ENCODE results near the gene SLC13A1. TPM values are rescaled to one million over a fixed set of nuclear protein-coding genes. Genes with fewer than 3 reads are reported as not detected.

SLC13A1 gene
- total RNA-seq, 1 experiment from 2014 or later = not detected

GRCh38 chr7:123115331-123115730 is 84.4 kb downstream of the SLC13A1 start:
- Histone ChIP-seq H3K27ac (ENCODE audit: low read depth, low read length) (no peak overlapping the region), H2AFZ (ENCODE audit: low read depth, low read length, poor library complexity, severe bottlenecking) (no peak overlapping the region), H3K4me1 (ENCODE audit: control insufficient read depth in 1 of 2, insufficient read depth in 2 of 2, low read length in 2 of 2) (no peaks in the 10 kb centered on the region), H3K9me2 (ENCODE audit: insufficient read depth) (no peaks in the 10 kb centered on the region), H3K79me2 (ENCODE audit: insufficient read depth, low read length) (no peaks in the 10 kb centered on the region), H4K20me1 (ENCODE audit: insufficient read depth) (no peaks in the 10 kb centered on the region), H3K36me3 (ENCODE audit: control insufficient read depth in 1 of 2, insufficient read depth in 2 of 2, low read length in 2 of 2) (no peaks in the 10 kb centered on the region), H3K27me3 (ENCODE audit: insufficient read depth, low read length) (no peaks in the 10 kb centered on the region), H3K9ac (ENCODE audit: low read length) (no peak overlapping the region), H3K4me3 (replicated peaks in 1 of 2; ENCODE audit: low read depth in 1 of 2, low read length in 2 of 2) (no peak overlapping the region), H3K9me3 (ENCODE audit: control insufficient read depth in 1 of 2, insufficient read depth in 1 of 2, low read depth in 1 of 2, low read length in 2 of 2) (no peaks in the 10 kb centered on the region), H3K4me2 (ENCODE audit: low read length) (no peak overlapping the region)
- CTCF ChIA-PET = no interaction called here
- TF ChIP-seq CBX3 (IDR thresholded peaks at IDR 0.05; ENCODE audit: low read depth) = no peak
- BruUV-seq (replicated peaks) = no TSS peak
- RAD21 ChIA-PET (ENCODE audit: low non-redundant PET in 1 of 2, low total read pairs in 2 of 2, uncharacterized antibody in 2 of 2, unreplicated experiment in 2 of 2) = no interaction called here
- intact Hi-C loops (cut with micrococcal nuclease) = no loop called here
- ATAC-seq (no peak), DNase-seq (ENCODE audit: low read depth, low spot score) (no peak)
- POLR2A ChIA-PET = no interaction called here

GRCh38 chr7:123114288-123114687 is 85.5 kb downstream of the SLC13A1 start:
- ChIA-PET POLR2A (no interaction called here), RAD21 (ENCODE audit: low non-redundant PET in 1 of 2, low total read pairs in 2 of 2, uncharacterized antibody in 2 of 2, unreplicated experiment in 2 of 2) (no interaction called here), CTCF (no interaction called here)
- Histone ChIP-seq H3K27ac (ENCODE audit: low read depth, low read length) (no peak overlapping the region), H3K79me2 (ENCODE audit: insufficient read depth, low read length) (no peaks in the 10 kb centered on the region), H3K9ac (ENCODE audit: low read length) (no peak overlapping the region), H3K36me3 (ENCODE audit: control insufficient read depth in 1 of 2, insufficient read depth in 2 of 2, low read length in 2 of 2) (no peaks in the 10 kb centered on the region), H4K20me1 (ENCODE audit: insufficient read depth) (no peaks in the 10 kb centered on the region), H3K27me3 (ENCODE audit: insufficient read depth, low read length) (no peaks in the 10 kb centered on the region), H3K4me3 (replicated peaks in 1 of 2; ENCODE audit: low read depth in 1 of 2, low read length in 2 of 2) (no peak overlapping the region), H3K9me3 (ENCODE audit: control insufficient read depth in 1 of 2, insufficient read depth in 1 of 2, low read depth in 1 of 2, low read length in 2 of 2) (no peaks in the 10 kb centered on the region), H3K4me1 (ENCODE audit: control insufficient read depth in 1 of 2, insufficient read depth in 2 of 2, low read length in 2 of 2) (no peaks in the 10 kb centered on the region), H3K4me2 (ENCODE audit: low read length) (no peak overlapping the region), H3K9me2 (ENCODE audit: insufficient read depth) (no peaks in the 10 kb centered on the region), H2AFZ (ENCODE audit: low read depth, low read length, poor library complexity, severe bottlenecking) (no peak overlapping the region)
- BruUV-seq (replicated peaks) = no TSS peak
- DNase-seq (ENCODE audit: low read depth, low spot score) (no peak), ATAC-seq (no peak)
- TF ChIP-seq SP1 (IDR thresholded peaks at IDR 0.05; ENCODE audit: low read depth) = no peak
- TF ChIP-seq REST (IDR thresholded peaks at IDR 0.05; ENCODE audit: low read depth) = no peak
- no peak for TF ChIP-seq POLR2A (IDR thresholded peaks at IDR 0.05; ENCODE audit: borderline replicate concordance, extremely low read depth, insufficient read depth, insufficient read length)
- no peak for TF ChIP-seq CEBPB (IDR thresholded peaks at IDR 0.05; ENCODE audit: low read depth)
- TF ChIP-seq ZBTB33 (IDR thresholded peaks at IDR 0.05; ENCODE audit: extremely low read depth, insufficient replicate concordance, low read length) = no peak
- no peak for TF ChIP-seq EZH2phosphoT487 (IDR thresholded peaks at IDR 0.05; ENCODE audit: borderline replicate concordance)
- TF ChIP-seq CTCF (IDR thresholded peaks at IDR 0.05 in 2 of 3, conservative IDR thresholded peaks at IDR 0.05 in 1 of 3; ENCODE audit: borderline replicate concordance in 1 of 3, insufficient read depth in 1 of 3, low read depth in 2 of 3, low read length in 2 of 3) = no peak
- intact Hi-C loops (cut with micrococcal nuclease) = no loop called here

Data from HCT116 (cell line).